ENCODE data around the gene CEACAM8. TPM values are rescaled to one million over a fixed set of nuclear protein-coding genes. Genes with fewer than 3 reads are reported as not detected.

The CEACAM8 gene
- total and polyA plus RNA-seq, 7 donors: 0.03 to 0.25 TPM; not detected in 5

DNA sequence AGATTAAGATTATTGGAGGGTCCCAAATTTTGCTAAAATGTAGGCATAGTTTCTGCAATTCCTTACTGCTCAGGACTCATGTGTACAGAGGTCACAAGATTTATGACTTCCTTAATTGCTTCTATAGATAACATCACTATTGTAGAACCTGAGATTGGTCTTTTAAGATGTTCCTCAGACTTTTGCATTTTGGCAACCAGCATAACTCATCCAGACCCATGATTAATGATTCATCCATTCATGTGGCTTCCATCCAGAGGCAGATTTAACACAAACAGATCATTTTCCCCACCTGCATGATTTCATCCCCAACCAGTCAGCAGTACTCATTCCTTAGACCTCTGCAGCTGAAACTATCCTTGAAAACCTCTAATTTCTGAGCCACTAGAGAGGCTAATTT is 34.5 kb upstream of the CEACAM8 start:
- intact Hi-C loops (cut with DNase I): no loop called here
- Histone ChIP-seq H3K27me3 (ENCODE audit: insufficient read depth in 3 of 3, low read length in 2 of 3) (peaks cover 0 to 3% (median 0%) of the 10 kb centered on the region in 3 donors), H3K27ac (no peak overlapping the region), H3K36me3 (ENCODE audit: insufficient read depth in 1 of 2, low read depth in 1 of 2) (no peaks in the 10 kb centered on the region), H3K4me3 (no peak overlapping the region), H3K4me1 (no peaks in the 10 kb centered on the region), H3K9me3 (no peaks in the 10 kb centered on the region)
- no peak for ATAC-seq
- TF ChIP-seq, protein P1, sequence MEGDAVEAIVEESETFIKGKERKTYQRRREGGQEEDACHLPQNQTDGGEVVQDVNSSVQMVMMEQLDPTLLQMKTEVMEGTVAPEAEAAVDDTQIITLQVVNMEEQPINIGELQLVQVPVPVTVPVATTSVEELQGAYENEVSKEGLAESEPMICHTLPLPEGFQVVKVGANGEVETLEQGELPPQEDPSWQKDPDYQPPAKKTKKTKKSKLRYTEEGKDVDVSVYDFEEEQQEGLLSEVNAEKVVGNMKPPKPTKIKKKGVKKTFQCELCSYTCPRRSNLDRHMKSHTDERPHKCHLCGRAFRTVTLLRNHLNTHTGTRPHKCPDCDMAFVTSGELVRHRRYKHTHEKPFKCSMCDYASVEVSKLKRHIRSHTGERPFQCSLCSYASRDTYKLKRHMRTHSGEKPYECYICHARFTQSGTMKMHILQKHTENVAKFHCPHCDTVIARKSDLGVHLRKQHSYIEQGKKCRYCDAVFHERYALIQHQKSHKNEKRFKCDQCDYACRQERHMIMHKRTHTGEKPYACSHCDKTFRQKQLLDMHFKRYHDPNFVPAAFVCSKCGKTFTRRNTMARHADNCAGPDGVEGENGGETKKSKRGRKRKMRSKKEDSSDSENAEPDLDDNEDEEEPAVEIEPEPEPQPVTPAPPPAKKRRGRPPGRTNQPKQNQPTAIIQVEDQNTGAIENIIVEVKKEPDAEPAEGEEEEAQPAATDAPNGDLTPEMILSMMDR (IDR thresholded peaks at IDR 0.05): no peak
- DNase-seq: no peak

DNA sequence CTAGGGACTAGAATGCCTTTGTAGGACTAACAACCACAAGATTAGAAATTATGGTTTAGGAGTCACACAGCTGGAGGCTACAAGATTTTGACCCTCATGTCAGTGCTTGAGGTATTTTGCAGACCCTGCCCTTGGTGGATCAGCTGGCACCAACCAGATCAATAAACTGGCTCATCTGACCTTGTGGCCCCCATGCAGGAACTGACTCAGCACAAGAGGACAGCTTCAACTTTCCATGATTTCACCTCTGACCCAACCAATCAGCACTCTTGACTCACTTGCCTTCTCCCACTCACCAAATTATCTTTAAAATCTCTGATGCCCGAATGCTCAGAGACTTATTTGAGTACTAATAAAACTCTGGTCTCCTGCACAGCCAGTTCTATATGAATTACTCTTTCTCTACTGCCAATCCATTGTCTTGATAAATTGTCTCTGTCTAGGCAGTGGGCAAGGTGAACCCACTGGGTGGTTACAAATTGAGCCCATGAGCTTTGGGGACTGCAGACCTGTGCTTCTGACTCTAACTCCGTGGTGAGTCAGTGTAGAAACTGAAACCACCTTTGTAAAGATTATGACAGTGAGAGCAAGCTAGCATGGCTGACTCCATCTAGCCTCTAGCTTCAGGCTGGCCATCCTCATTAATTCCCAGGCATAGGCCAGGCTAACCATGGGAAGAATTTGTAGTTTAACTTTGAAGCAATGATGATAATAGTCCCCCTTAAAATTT is 33.9 kb upstream of the CEACAM8 start:
- 48 to 56% (median 51%) methylated on average over 2 of the region's 2 CpGs for WGBS, 3 donors
- Histone ChIP-seq H3K9me3 (no peaks in the 10 kb centered on the region), H3K4me1 (no peaks in the 10 kb centered on the region), H3K27ac (no peak overlapping the region), H3K27me3 (ENCODE audit: insufficient read depth in 3 of 3, low read length in 2 of 3) (peaks cover 0 to 3% (median 0%) of the 10 kb centered on the region in 3 donors), H3K4me3 (no peak overlapping the region), H3K36me3 (ENCODE audit: insufficient read depth in 1 of 2, low read depth in 1 of 2) (no peaks in the 10 kb centered on the region)
- no peak for DNase-seq
- intact Hi-C loops (cut with DNase I): no loop called here
- TF ChIP-seq, protein P1 (IDR thresholded peaks at IDR 0.05): no peak
- ATAC-seq: no peak

DNA sequence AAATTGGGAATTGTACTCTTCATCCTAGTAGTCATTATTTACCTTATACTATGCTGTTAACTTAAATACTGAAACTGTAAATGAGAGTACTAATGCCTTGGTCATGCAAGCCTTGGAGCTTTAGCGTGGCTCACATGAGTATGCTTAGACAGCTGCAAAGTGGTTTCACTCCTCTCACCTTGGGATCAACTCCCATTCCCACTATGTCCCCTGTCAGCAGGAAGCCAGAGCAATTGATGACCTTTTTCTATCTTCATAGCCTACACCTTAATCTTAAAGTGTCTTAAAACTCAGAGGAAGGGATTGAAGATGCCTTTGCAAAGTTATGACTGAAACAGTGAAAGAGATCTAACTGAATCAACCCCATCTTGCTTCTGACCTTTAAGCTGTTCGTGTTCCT is 33.2 kb upstream of the CEACAM8 start:
- intact Hi-C loops (cut with DNase I): no loop called here
- Histone ChIP-seq H3K27ac (no peak overlapping the region), H3K4me1 (no peaks in the 10 kb centered on the region), H3K9me3 (no peaks in the 10 kb centered on the region), H3K36me3 (ENCODE audit: insufficient read depth in 1 of 2, low read depth in 1 of 2) (no peaks in the 10 kb centered on the region), H3K4me3 (no peak overlapping the region), H3K27me3 (ENCODE audit: insufficient read depth in 3 of 3, low read length in 2 of 3) (peaks cover 0 to 3% (median 0%) of the 10 kb centered on the region in 3 donors)
- ATAC-seq (no peak), DNase-seq (no peak)
- WGBS, 3 donors: 47 to 57% (median 55%) methylated on average over 2 of the region's 2 CpGs
- TF ChIP-seq, protein P1 (IDR thresholded peaks at IDR 0.05): no peak

DNA sequence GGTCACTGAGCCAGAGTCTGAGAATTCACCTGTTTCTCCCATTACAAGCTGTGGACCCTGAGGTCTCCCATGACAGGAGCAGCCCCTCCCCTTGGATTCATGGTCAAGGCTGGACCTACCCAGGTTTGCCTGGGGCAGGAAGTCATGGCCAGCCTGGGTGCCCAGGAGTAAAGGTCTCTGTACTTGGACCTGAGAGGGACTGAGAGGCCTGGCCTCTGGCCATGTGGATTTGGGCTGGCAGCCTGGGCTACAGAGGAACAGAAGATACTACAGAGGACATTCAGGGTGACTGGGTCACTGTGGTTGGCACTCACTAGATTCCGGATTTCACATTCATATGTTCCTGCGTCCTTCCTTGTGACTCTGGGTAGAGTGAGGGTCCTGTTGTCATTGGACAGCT is 31.5 kb upstream of the CEACAM8 start:
- TF ChIP-seq, protein P1 (IDR thresholded peaks at IDR 0.05): no peak
- WGBS, 3 donors: 59 to 90% (median 88%) methylated on average over 2 of the region's 2 CpGs

DNA sequence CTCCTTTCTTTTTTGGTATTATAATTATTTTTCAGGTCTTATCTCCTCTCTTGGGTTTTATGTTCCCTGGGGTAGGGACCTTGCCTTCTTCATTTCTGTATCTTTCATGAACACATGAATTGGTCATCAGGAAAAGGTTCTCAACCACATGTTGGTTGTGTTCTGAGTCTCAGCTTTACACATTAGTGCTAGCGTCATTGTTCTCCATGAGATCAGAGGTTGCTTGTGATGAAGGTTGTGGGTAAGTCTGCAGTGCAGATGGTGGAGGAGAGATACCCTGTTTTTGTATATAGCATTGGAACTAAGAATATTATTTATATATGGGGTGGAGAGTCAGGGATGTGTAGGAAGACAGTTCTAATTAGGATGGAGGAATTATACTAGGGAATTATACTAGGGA is 24.5 kb upstream of the CEACAM8 start:
- no peaks in the 10 kb centered on the region for H3K9me3 ChIP-seq
- H3K27ac ChIP-seq: no peak overlapping the region
- WGBS, 3 donors: 73 to 91% (median 83%) methylated on average over 1 of the region's 1 CpG
- H3K4me3 ChIP-seq: no peak overlapping the region
- DNase-seq (no peak), ATAC-seq (no peak)
- intact Hi-C loops (cut with DNase I): no loop called here
- TF ChIP-seq, protein P1 (IDR thresholded peaks at IDR 0.05): no peak
- no peaks in the 10 kb centered on the region for H3K4me1 ChIP-seq
- H3K36me3 ChIP-seq (ENCODE audit: insufficient read depth in 1 of 2, low read depth in 1 of 2): no peaks in the 10 kb centered on the region
- H3K27me3 ChIP-seq (ENCODE audit: insufficient read depth in 3 of 3, low read length in 2 of 3): no peaks in the 10 kb centered on the region

More for the DNA sequence above, 31.5 kb upstream of the CEACAM8 start:
- Histone ChIP-seq H3K27me3 (ENCODE audit: insufficient read depth in 3 of 3, low read length in 2 of 3) (peaks cover 0 to 3% (median 0%) of the 10 kb centered on the region in 3 donors), H3K4me1 (no peaks in the 10 kb centered on the region), H3K4me3 (no peak overlapping the region), H3K36me3 (ENCODE audit: insufficient read depth in 1 of 2, low read depth in 1 of 2) (no peaks in the 10 kb centered on the region), H3K9me3 (no peaks in the 10 kb centered on the region), H3K27ac (no peak overlapping the region)
- no peak for DNase-seq
- intact Hi-C loops (cut with DNase I): no loop called here
- ATAC-seq: no peak

Data from psoas muscle (tissue), 8 donors.